ENCODE measurements around the gene IL1RL1.

IL1RL1 gene

GRCh38 chr2:102399499-102400141 lies 88.3 kb downstream of the IL1RL1 start:
- no peak for FAIRE-seq
- no peak for TF ChIP-seq CTCF (IDR thresholded peaks at IDR 0.05; ENCODE audit: insufficient read depth, missing control alignments)
- DNase-seq (ENCODE audit: insufficient read length, low spot score): no peak

GRCh38 chr2:102401456-102401855 lies 90.1 kb downstream of the IL1RL1 start:
- DNase-seq (ENCODE audit: insufficient read length, low spot score) (no peak), FAIRE-seq (no peak)
- no peak for TF ChIP-seq CTCF (IDR thresholded peaks at IDR 0.05; ENCODE audit: insufficient read depth, missing control alignments)
